Dermis blood vessel endothelial cell (primary cell): ENCODE data around the gene EIF2D. TPM values are rescaled to one million over a fixed set of nuclear protein-coding genes. Genes with fewer than 3 reads are reported as not detected.

Experiments
- DNase-seq: peaks from one replicate; pipeline ENCODE4 v3.0.0; 2010
- total RNA-seq: library from RNA; depleted of rRNA; stranded (reverse); fragments of >200 nt; gene quantifications from 2 replicates; pipeline ENCODE4 v1.2.3, GENCODE V29; 2014

Gene EIF2D
- total RNA-seq, 1 donor from 2014 or later: 69.9 TPM

DNA sequence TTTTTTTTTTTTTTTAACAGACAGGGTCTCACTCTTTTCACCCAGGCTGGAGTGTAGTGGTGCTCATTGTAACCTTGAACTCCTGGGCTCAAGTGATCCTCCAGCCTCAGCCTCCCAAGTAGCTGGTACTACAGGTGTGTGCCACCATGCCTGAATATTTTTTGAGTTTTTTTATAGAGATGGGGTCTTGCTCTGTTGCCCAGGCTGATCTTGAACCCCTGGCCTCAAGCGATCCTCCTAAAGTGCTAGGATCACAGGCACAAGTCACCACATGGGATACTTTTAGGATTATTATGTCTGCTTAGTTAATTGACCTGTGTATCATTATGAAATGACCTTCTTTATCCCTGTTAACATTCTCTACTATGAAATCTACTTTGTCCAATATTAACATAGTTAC lies 66.9 kb downstream of the EIF2D start:
- no peak for DNase-seq

DNA sequence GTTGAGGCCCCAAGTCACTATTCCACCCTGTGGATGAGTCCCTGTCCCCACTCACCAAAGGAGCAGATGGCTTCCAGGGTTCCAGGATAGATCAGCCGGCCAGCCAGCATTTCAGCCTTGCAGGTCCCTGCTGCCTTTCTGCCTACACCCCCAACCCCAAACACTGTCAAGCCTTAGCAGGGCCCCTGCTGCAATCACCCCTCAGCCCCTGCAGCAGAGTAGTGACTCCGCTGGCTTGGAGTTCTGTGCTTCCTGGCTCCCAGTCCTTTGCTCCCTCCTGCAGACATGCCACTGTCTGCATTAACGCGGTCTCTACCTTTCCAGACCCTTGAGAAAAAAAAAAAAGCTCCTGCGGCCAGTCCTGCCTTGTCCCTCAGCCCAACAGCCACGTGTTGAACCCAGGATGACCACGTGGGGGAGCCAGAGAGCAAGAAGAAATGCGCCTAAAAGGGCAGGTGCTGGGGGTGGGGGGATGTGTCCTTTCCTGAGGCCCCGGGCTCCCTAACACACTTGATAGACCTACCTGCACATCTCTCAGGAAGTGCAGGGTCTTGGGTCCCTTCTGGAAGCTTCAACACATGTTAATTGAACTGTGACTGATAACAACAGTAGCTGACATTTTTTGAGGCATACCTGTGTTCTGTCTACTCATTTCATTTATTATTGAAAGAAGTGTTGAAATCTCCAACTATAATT lies 67.6 kb downstream of the EIF2D start:
- DNase-seq: peak; percentile 77

Other genes with a start within 250 kb of the EIF2D start
- 23.3 and 33.9 TPM in 2 replicates for gene IKBKE, start 142.0 kb downstream of the EIF2D start, total RNA-seq
- gene RASSF5, start 104.9 kb downstream of the EIF2D start, total RNA-seq: 0.33 and 0.51 TPM in 2 replicates
- gene DYRK3, start 23.1 kb upstream of the EIF2D start, total RNA-seq: 11.4 and 12.6 TPM in 2 replicates
- gene MAPKAPK2, start 72.4 kb upstream of the EIF2D start, total RNA-seq: 33.7 and 50.8 TPM in 2 replicates
- not detected in 2 replicates for gene IL19, start 158.3 kb upstream of the EIF2D start, total RNA-seq
- not detected in 2 replicates for gene IL10, start 160.0 kb upstream of the EIF2D start, total RNA-seq